ENCODE results near the gene AIP. TPM values are rescaled to one million over a fixed set of nuclear protein-coding genes. Genes with fewer than 3 reads are reported as not detected.

The AIP gene
- total and polyA plus RNA-seq, 2 of the 8 experiments (the other 6 are each of a cell fraction or from before 2014, with no cell fraction given) = 29.8 to 54.4 TPM

DNA sequence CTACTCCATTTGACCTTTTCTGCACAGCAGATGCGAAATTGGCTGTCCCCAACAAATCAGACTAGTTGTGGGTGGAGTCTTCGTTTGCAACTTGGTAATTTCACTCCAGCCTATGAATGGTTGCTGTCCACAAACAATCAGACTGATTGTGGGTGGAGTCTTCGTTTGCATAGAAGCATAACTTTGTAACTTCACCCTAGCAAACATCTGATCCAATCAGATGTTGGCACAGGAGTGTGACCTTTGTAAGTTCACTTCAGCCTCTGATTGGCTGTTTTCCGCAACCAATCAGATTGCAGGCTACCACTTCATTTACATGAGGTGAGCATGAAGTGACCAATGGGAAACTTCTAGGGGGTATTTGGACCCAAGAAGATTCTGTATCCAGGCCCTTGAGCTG lies 56.7 kb downstream of the AIP start:
- no peak overlapping the region for H3K56ac ChIP-seq (replicated peaks; ENCODE audit: insufficient read length, low read depth, low read length)
- H2AK5ac ChIP-seq (ENCODE audit: low read depth, low read length) = no peak overlapping the region
- H4K20me1 ChIP-seq (replicated peaks in 1 of 2; ENCODE audit: control insufficient read depth in 1 of 2, insufficient read depth in 2 of 2, low read length in 2 of 2) = no peaks in the 10 kb centered on the region
- no peak overlapping the region for H2BK120ac ChIP-seq (replicated peaks; ENCODE audit: low read depth, low read length)
- H3K4me1 ChIP-seq (replicated peaks in 1 of 4; ENCODE audit: control insufficient read depth in 3 of 4, insufficient read depth in 4 of 4, low read length in 3 of 4) = peaks cover 0 to 5% (median 0%) of the 10 kb centered on the region in 4 experiments; a peak in 2 of 7 replicates
- no peak overlapping the region for H4K8ac ChIP-seq (ENCODE audit: extremely low read depth, insufficient read depth, low read length)
- no peak overlapping the region for H3K23ac ChIP-seq (ENCODE audit: insufficient read length)
- no peak overlapping the region for H3K18ac ChIP-seq (ENCODE audit: extremely low read depth, low read length)
- H3K9me3 ChIP-seq (ENCODE audit: insufficient read depth in 2 of 2, low read depth in 1 of 2, low read length in 1 of 2) = peaks cover 17 to 18% of the 10 kb centered on the region in 2 experiments
- H2BK20ac ChIP-seq (ENCODE audit: low read length) = no peak overlapping the region
- H3K79me1 ChIP-seq (ENCODE audit: low read depth, low read length) = no peaks in the 10 kb centered on the region
- DNase-seq (ENCODE audit: low read depth in 1 of 2, low spot score in 2 of 2) = no peak
- no peaks in the 10 kb centered on the region; a peak in 1 of 7 replicates for H3K27me3 ChIP-seq (replicated peaks in 1 of 4; ENCODE audit: control insufficient read depth in 3 of 4, extremely low read depth in 1 of 4, insufficient read depth in 3 of 4, low read length in 3 of 4)
- no peak overlapping the region for H3K27ac ChIP-seq (ENCODE audit: low read depth, low read length)
- H4K91ac ChIP-seq (replicated peaks; ENCODE audit: insufficient read length, low read length) = no peak overlapping the region
- H2BK12ac ChIP-seq (ENCODE audit: low read depth, low read length) = no peak overlapping the region
- ChIA-PET CTCF (ENCODE audit: partially characterized antibody) (interaction anchor here (1.3 kb wide), 1 partner anchor 33 kb away, joined by 3 read pairs; no protein-coding TSS in a partner anchor), POLR2A (ENCODE audit: partially characterized antibody) (interaction anchor here (1.2 kb wide), 1 partner anchor 44 kb away, joined by 3 read pairs; the partner anchor contains the start of gene GSTP1)
- no peak overlapping the region for H2BK5ac ChIP-seq (ENCODE audit: low read depth, low read length)
- H3K4me3 ChIP-seq (ENCODE audit: extremely low read depth in 1 of 4, insufficient read depth in 2 of 4, low read depth in 3 of 4, low read length in 4 of 4) = no peak overlapping the region
- H3K79me2 ChIP-seq (ENCODE audit: control insufficient read depth in 1 of 2, insufficient read depth in 2 of 2, low read length in 2 of 2) = no peaks in the 10 kb centered on the region
- no peak overlapping the region for H3K4ac ChIP-seq (replicated peaks; ENCODE audit: insufficient read length, low read depth, low read length)
- no peak overlapping the region for H3K9ac ChIP-seq (replicated peaks in 1 of 4; ENCODE audit: extremely low read depth in 1 of 4, low read depth in 3 of 4, low read length in 3 of 4)
- H4K5ac ChIP-seq (ENCODE audit: insufficient read length, low read depth, low read length) = no peak overlapping the region
- no peak overlapping the region for H3K14ac ChIP-seq (ENCODE audit: insufficient read length)
- no peak overlapping the region for H2BK15ac ChIP-seq (ENCODE audit: low read length)
- H3K23me2 ChIP-seq (ENCODE audit: low read depth, low read length) = no peaks in the 10 kb centered on the region
- H3K36me3 ChIP-seq (ENCODE audit: control insufficient read depth in 2 of 4, insufficient read depth in 4 of 4, low read length in 3 of 4) = no peaks in the 10 kb centered on the region
- no peak for FAIRE-seq
- no peak for TF ChIP-seq YY1 (IDR thresholded peaks at IDR 0.05; ENCODE audit: low read depth, low read length)
- no peak overlapping the region for H2AFZ ChIP-seq (ENCODE audit: low read length)
- WGBS, 2 experiments (ENCODE audit: extremely low coverage in 1 of 2, insufficient coverage in 1 of 2, insufficient read length in 1 of 2, insufficient replicate concordance in 2 of 2, low coverage in 1 of 2, low lambda C conversion rate in 2 of 2, missing lambda C conversion rate in 1 of 2) = 79% methylated on average over 4 of the region's 4 CpGs; no CpG with 5 or more reads in 1 of the 2 experiments
- H3K4me2 ChIP-seq (ENCODE audit: insufficient read depth in 1 of 2, low read depth in 2 of 2, low read length in 2 of 2) = no peak overlapping the region

Small RNAs within 50 kb of the gene (microRNA-seq; reads per million reads assigned to microRNA genes)
- gene MIR6752 (ENCODE audit: borderline microRNAs expressed in 2 of 2, borderline number of aligned reads in 2 of 2, borderline replicate concordance in 1 of 2) = 0 to 0.23 reads per million in 2 experiments

Small RNAs within 50 kb of the gene (small RNA-seq; reads per million reads assigned to genes)
- not detected for gene MIR6752 (ENCODE audit: insufficient read depth)

Other genes starting within 250 kb of the AIP start
- gene GRK2, start 216.6 kb upstream of the AIP start, total RNA-seq (2021; fragmentation: NEBNext Ultra II Directional; extraction: Animal tissue kit (Norgen Biotek cat#: 25700)) = 47.3 and 51.4 TPM in 2 replicates
- gene GRK2, start 216.6 kb upstream of the AIP start, polyA plus RNA-seq (2011; rRNA removed) = 49.7 and 67.8 TPM in 2 replicates
- 24.9 and 29.2 TPM in 2 replicates for gene ANKRD13D, start 193.7 kb upstream of the AIP start, total RNA-seq (2021; fragmentation: NEBNext Ultra II Directional; extraction: Animal tissue kit (Norgen Biotek cat#: 25700))
- gene ANKRD13D, start 193.7 kb upstream of the AIP start, polyA plus RNA-seq (2011; rRNA removed) = 26.5 and 35.5 TPM in 2 replicates
- 19.8 and 23.6 TPM in 2 replicates for gene SSH3, start 179.5 kb upstream of the AIP start, total RNA-seq (2021; fragmentation: NEBNext Ultra II Directional; extraction: Animal tissue kit (Norgen Biotek cat#: 25700))
- 16.9 and 23.6 TPM in 2 replicates for gene SSH3, start 179.5 kb upstream of the AIP start, polyA plus RNA-seq (2011; rRNA removed)
- gene POLD4, start 129.5 kb upstream of the AIP start, total RNA-seq (2021; fragmentation: NEBNext Ultra II Directional; extraction: Animal tissue kit (Norgen Biotek cat#: 25700)) = 18.5 and 21.2 TPM in 2 replicates
- gene POLD4, start 129.5 kb upstream of the AIP start, polyA plus RNA-seq (2011; rRNA removed) = 46.7 and 72.0 TPM in 2 replicates
- 0.32 and 0.57 TPM in 2 replicates for gene CLCF1, start 109.4 kb upstream of the AIP start, total RNA-seq (2021; fragmentation: NEBNext Ultra II Directional; extraction: Animal tissue kit (Norgen Biotek cat#: 25700))
- 1.2 and 2.6 TPM in 2 replicates for gene CLCF1, start 109.4 kb upstream of the AIP start, polyA plus RNA-seq (2011; rRNA removed)
- 20.8 and 22.2 TPM in 2 replicates for gene RAD9A, start 91.0 kb upstream of the AIP start, total RNA-seq (2021; fragmentation: NEBNext Ultra II Directional; extraction: Animal tissue kit (Norgen Biotek cat#: 25700))
- gene RAD9A, start 91.0 kb upstream of the AIP start, polyA plus RNA-seq (2011; rRNA removed) = 25.5 and 29.6 TPM in 2 replicates
- gene PPP1CA, start 81.2 kb upstream of the AIP start, total RNA-seq (2021; fragmentation: NEBNext Ultra II Directional; extraction: Animal tissue kit (Norgen Biotek cat#: 25700)) = 198 and 210 TPM in 2 replicates
- gene PPP1CA, start 81.2 kb upstream of the AIP start, polyA plus RNA-seq (2011; rRNA removed) = 359 and 430 TPM in 2 replicates
- gene TBC1D10C, start 78.9 kb upstream of the AIP start, total RNA-seq (2021; fragmentation: NEBNext Ultra II Directional; extraction: Animal tissue kit (Norgen Biotek cat#: 25700)) = 0.69 TPM in 1 of 2 replicates, not detected in the other
- 0.27 and 0.35 TPM in 2 replicates for gene TBC1D10C, start 78.9 kb upstream of the AIP start, polyA plus RNA-seq (2011; rRNA removed)
- 0.61 and 1.1 TPM in 2 replicates for gene CARNS1, start 67.3 kb upstream of the AIP start, total RNA-seq (2021; fragmentation: NEBNext Ultra II Directional; extraction: Animal tissue kit (Norgen Biotek cat#: 25700))
- gene CARNS1, start 67.3 kb upstream of the AIP start, polyA plus RNA-seq (2011; rRNA removed) = 0.82 and 0.96 TPM in 2 replicates
- gene RPS6KB2, start 54.5 kb upstream of the AIP start, total RNA-seq (2021; fragmentation: NEBNext Ultra II Directional; extraction: Animal tissue kit (Norgen Biotek cat#: 25700)) = 41.0 and 43.9 TPM in 2 replicates
- 47.1 and 58.6 TPM in 2 replicates for gene RPS6KB2, start 54.5 kb upstream of the AIP start, polyA plus RNA-seq (2011; rRNA removed)
- 0.78 and 1.4 TPM in 2 replicates for gene PTPRCAP, start 45.3 kb upstream of the AIP start, total RNA-seq (2021; fragmentation: NEBNext Ultra II Directional; extraction: Animal tissue kit (Norgen Biotek cat#: 25700))
- 6.7 and 9.5 TPM in 2 replicates for gene PTPRCAP, start 45.3 kb upstream of the AIP start, polyA plus RNA-seq (2011; rRNA removed)
- gene CORO1B, start 39.5 kb upstream of the AIP start, total RNA-seq (2021; fragmentation: NEBNext Ultra II Directional; extraction: Animal tissue kit (Norgen Biotek cat#: 25700)) = 77.1 and 84.3 TPM in 2 replicates
- 131 and 148 TPM in 2 replicates for gene CORO1B, start 39.5 kb upstream of the AIP start, polyA plus RNA-seq (2011; rRNA removed)
- not detected in 2 replicates for gene GPR152, start 30.3 kb upstream of the AIP start, total RNA-seq (2021; fragmentation: NEBNext Ultra II Directional; extraction: Animal tissue kit (Norgen Biotek cat#: 25700))
- not detected in 2 replicates for gene GPR152, start 30.3 kb upstream of the AIP start, polyA plus RNA-seq (2011; rRNA removed)
- not detected in 2 replicates for gene CABP4, start 27.7 kb upstream of the AIP start, total RNA-seq (2021; fragmentation: NEBNext Ultra II Directional; extraction: Animal tissue kit (Norgen Biotek cat#: 25700))
- gene CABP4, start 27.7 kb upstream of the AIP start, polyA plus RNA-seq (2011; rRNA removed) = 0.03 TPM in 1 of 2 replicates, not detected in the other
- 32.4 and 33.5 TPM in 2 replicates for gene TMEM134, start 13.8 kb upstream of the AIP start, total RNA-seq (2021; fragmentation: NEBNext Ultra II Directional; extraction: Animal tissue kit (Norgen Biotek cat#: 25700))
- gene TMEM134, start 13.8 kb upstream of the AIP start, polyA plus RNA-seq (2011; rRNA removed) = 229 and 268 TPM in 2 replicates
- gene PITPNM1, start 22.3 kb downstream of the AIP start, total RNA-seq (2021; fragmentation: NEBNext Ultra II Directional; extraction: Animal tissue kit (Norgen Biotek cat#: 25700)) = 52.7 and 55.0 TPM in 2 replicates
- 27.2 and 45.1 TPM in 2 replicates for gene PITPNM1, start 22.3 kb downstream of the AIP start, polyA plus RNA-seq (2011; rRNA removed)
- 47.3 and 49.6 TPM in 2 replicates for gene CDK2AP2, start 25.1 kb downstream of the AIP start, total RNA-seq (2021; fragmentation: NEBNext Ultra II Directional; extraction: Animal tissue kit (Norgen Biotek cat#: 25700))
- gene CDK2AP2, start 25.1 kb downstream of the AIP start, polyA plus RNA-seq (2011; rRNA removed) = 65.1 and 89.6 TPM in 2 replicates
- gene CABP2, start 40.4 kb downstream of the AIP start, total RNA-seq (2021; fragmentation: NEBNext Ultra II Directional; extraction: Animal tissue kit (Norgen Biotek cat#: 25700)) = not detected in 2 replicates
- not detected in 2 replicates for gene CABP2, start 40.4 kb downstream of the AIP start, polyA plus RNA-seq (2011; rRNA removed)
- gene GSTP1, start 100.8 kb downstream of the AIP start, total RNA-seq (2021; fragmentation: NEBNext Ultra II Directional; extraction: Animal tissue kit (Norgen Biotek cat#: 25700)) = 1,454 and 1,516 TPM in 2 replicates
- 3,329 and 3,697 TPM in 2 replicates for gene GSTP1, start 100.8 kb downstream of the AIP start, polyA plus RNA-seq (2011; rRNA removed)
- gene NDUFV1, start 123.9 kb downstream of the AIP start, total RNA-seq (2021; fragmentation: NEBNext Ultra II Directional; extraction: Animal tissue kit (Norgen Biotek cat#: 25700)) = 131 TPM in 2 replicates
- 125 and 192 TPM in 2 replicates for gene NDUFV1, start 123.9 kb downstream of the AIP start, polyA plus RNA-seq (2011; rRNA removed)
- 8.3 and 8.9 TPM in 2 replicates for gene NUDT8, start 146.9 kb downstream of the AIP start, total RNA-seq (2021; fragmentation: NEBNext Ultra II Directional; extraction: Animal tissue kit (Norgen Biotek cat#: 25700))
- gene NUDT8, start 146.9 kb downstream of the AIP start, polyA plus RNA-seq (2011; rRNA removed) = 7.2 and 11.0 TPM in 2 replicates
- not detected in 2 replicates for gene TBX10, start 156.7 kb downstream of the AIP start, total RNA-seq (2021; fragmentation: NEBNext Ultra II Directional; extraction: Animal tissue kit (Norgen Biotek cat#: 25700))
- gene TBX10, start 156.7 kb downstream of the AIP start, polyA plus RNA-seq (2011; rRNA removed) = 0.09 and 0.17 TPM in 2 replicates
- gene ACY3, start 167.7 kb downstream of the AIP start, total RNA-seq (2021; fragmentation: NEBNext Ultra II Directional; extraction: Animal tissue kit (Norgen Biotek cat#: 25700)) = not detected in 2 replicates
- 0.08 and 0.24 TPM in 2 replicates for gene ACY3, start 167.7 kb downstream of the AIP start, polyA plus RNA-seq (2011; rRNA removed)
- gene ALDH3B2, start 191.6 kb downstream of the AIP start, total RNA-seq (2021; fragmentation: NEBNext Ultra II Directional; extraction: Animal tissue kit (Norgen Biotek cat#: 25700)) = not detected in 2 replicates
- not detected in 2 replicates for gene ALDH3B2, start 191.6 kb downstream of the AIP start, polyA plus RNA-seq (2011; rRNA removed)

Data from H1 (cell line).